Lower leg skin (tissue), 4 donors: Measurements from ENCODE around the gene PSEN1. TPM values are rescaled to one million over a fixed set of nuclear protein-coding genes. Genes with fewer than 3 reads are reported as not detected.

ENCODE experiments used
- DNase-seq, 2 donors: peaks; one replicate each; pipeline ENCODE4 v3.0.0-alpha.2; 2019; ENCODE audit warnings: low spot score in 2 of 2
- H3K4me3 ChIP-seq: fragments of 200-600 bp; sonication (generic); 2 replicates; pipeline ENCODE4 v1.5.1; 2017; ENCODE audit warnings: mild to moderate bottlenecking, low read depth; ENCODE audit not compliant: poor library complexity, severe bottlenecking
- POLR2A ChIP-seq, 2 donors: fragments of 450-650 bp; IDR thresholded peaks; one replicate each; pipeline ENCODE4 v1.6.1; 2016 to 2017; ENCODE audit warnings: antibody characterized with exemption in 2 of 2, mild to moderate bottlenecking in 1 of 2, moderate library complexity in 1 of 2
- WGBS, 2 donors: methylation state at CpG; one replicate each; pipeline ENCODE4 v1.1.5; 2018; 5-methylcytosine and 5-hydroxymethylcytosine counted together
- intact Hi-C: fragments of 100-400 bp; cut with DNase I; formaldehyde crosslinking; loops from one replicate; pipeline ENCODE4 v1.15.0; 2023; ENCODE audit warnings: low total_unique reads
- total RNA-seq, 4 donors: library from RNA; depleted of rRNA; stranded (reverse); fragments of >200 nt; gene quantifications; one replicate each; pipeline ENCODE4 v1.1.0, GENCODE V29; 2016
- TF ChIP-seq, protein P1 (sequence below), 3 donors: fragments of 450-650 bp; IDR thresholded peaks; one replicate each; pipeline ENCODE4 v1.5.1; 2016; ENCODE audit warnings: antibody characterized with exemption in 3 of 3, mild to moderate bottlenecking in 3 of 3, moderate library complexity in 2 of 3

The PSEN1 gene
- total RNA-seq, 4 donors from 2014 or later: 61.4 to 91.9 (median 63.3) TPM

- DNase-seq: no peak
- H3K4me3 ChIP-seq: no peak overlapping the region
- intact Hi-C loops: no loop called here
- 87 to 89% methylated on average over 3 of the region's 3 CpGs for WGBS, 2 donors
- TF ChIP-seq, protein P1, sequence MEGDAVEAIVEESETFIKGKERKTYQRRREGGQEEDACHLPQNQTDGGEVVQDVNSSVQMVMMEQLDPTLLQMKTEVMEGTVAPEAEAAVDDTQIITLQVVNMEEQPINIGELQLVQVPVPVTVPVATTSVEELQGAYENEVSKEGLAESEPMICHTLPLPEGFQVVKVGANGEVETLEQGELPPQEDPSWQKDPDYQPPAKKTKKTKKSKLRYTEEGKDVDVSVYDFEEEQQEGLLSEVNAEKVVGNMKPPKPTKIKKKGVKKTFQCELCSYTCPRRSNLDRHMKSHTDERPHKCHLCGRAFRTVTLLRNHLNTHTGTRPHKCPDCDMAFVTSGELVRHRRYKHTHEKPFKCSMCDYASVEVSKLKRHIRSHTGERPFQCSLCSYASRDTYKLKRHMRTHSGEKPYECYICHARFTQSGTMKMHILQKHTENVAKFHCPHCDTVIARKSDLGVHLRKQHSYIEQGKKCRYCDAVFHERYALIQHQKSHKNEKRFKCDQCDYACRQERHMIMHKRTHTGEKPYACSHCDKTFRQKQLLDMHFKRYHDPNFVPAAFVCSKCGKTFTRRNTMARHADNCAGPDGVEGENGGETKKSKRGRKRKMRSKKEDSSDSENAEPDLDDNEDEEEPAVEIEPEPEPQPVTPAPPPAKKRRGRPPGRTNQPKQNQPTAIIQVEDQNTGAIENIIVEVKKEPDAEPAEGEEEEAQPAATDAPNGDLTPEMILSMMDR (IDR thresholded peaks at IDR 0.05): no peak
- no peak for TF ChIP-seq POLR2A (IDR thresholded peaks at IDR 0.05)
These were observed 10.6 kb upstream of the PSEN1 start for GRCh38 chr14:73125746-73126145.

GRCh38 chr14:73133795-73134194, 2.5 kb upstream of the PSEN1 start:
- H3K4me3 ChIP-seq: no peak overlapping the region
- no peak for DNase-seq
- 93 to 97% methylated on average over 3 of the region's 3 CpGs for WGBS, 2 donors
- TF ChIP-seq POLR2A (IDR thresholded peaks at IDR 0.05): no peak
- TF ChIP-seq, protein P1 (IDR thresholded peaks at IDR 0.05): no peak
- intact Hi-C loops: no loop called here

GRCh38 chr14:73136085-73136386, 271 bp upstream of the PSEN1 start:
- peak overlapping the region; percentile 65 for H3K4me3 ChIP-seq
- no peak for TF ChIP-seq POLR2A (IDR thresholded peaks at IDR 0.05)
- TF ChIP-seq, protein P1 (IDR thresholded peaks at IDR 0.05): no peak
- WGBS, 2 donors: 1 to 3% methylated on average over 9 to 16 of the region's 16 CpGs
- intact Hi-C loops: no loop called here
- DNase-seq: no peak

GRCh38 chr14:73140811-73141323, 4.6 kb downstream of the PSEN1 start:
- WGBS, 2 donors: 95 to 100% methylated on average over 1 of the region's 1 CpG
- peak in 1 of 2 donors; percentile 28 for DNase-seq
- TF ChIP-seq, protein P1 (IDR thresholded peaks at IDR 0.05): no peak
- TF ChIP-seq POLR2A (IDR thresholded peaks at IDR 0.05): no peak
- intact Hi-C loops: no loop called here
- H3K4me3 ChIP-seq: no peak overlapping the region

- DNase-seq: no peak
- TF ChIP-seq POLR2A (IDR thresholded peaks at IDR 0.05): no peak
- TF ChIP-seq, protein P1 (IDR thresholded peaks at IDR 0.05): no peak
- 68 to 72% methylated on average over 2 of the region's 2 CpGs for WGBS, 2 donors
- intact Hi-C loops: no loop called here
- H3K4me3 ChIP-seq: no peak overlapping the region
These were observed 5.9 kb downstream of the PSEN1 start for GRCh38 chr14:73142216-73142615.

DNA sequence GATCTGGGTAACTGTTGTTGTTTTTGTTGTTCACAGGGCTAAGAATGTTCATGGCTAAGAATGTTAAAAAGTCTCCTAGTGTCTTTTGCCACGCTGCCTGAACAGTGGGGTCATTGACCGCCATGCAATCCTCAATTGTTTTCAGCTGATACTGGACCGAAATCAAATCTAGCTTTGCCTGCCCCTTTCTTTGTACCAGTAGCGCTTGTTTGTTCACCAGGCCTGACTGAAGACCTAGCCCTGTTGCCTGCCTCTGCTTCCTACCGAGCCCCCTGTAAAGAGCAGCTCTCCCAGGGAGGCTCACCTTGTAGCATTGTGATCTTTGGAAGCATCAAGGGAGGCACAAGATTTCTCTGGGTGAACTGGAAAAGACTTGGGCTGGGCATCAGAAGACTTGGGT, 6.7 kb downstream of the PSEN1 start:
- TF ChIP-seq POLR2A (IDR thresholded peaks at IDR 0.05): no peak
- TF ChIP-seq, protein P1 (IDR thresholded peaks at IDR 0.05): no peak
- H3K4me3 ChIP-seq: no peak overlapping the region
- DNase-seq: peak in 1 of 2 donors; percentile 49
- WGBS, 2 donors: 78 to 85% methylated on average over 5 of the region's 5 CpGs
- intact Hi-C loops: no loop called here
